DND-41 (cell line): ENCODE measurements around the gene NHEJ1.

Source experiments
- ATAC-seq: fragments of 200-7000 bp; cut with Tn5 transposase; 3 replicates; pipeline ENCODE4 v1.9.1; 2021; ENCODE audit warnings: low read depth; ENCODE audit not compliant: insufficient read depth
- DNase-seq: peaks from one replicate; pipeline ENCODE4 v3.0.0-alpha.2; 2020
- H2AFZ ChIP-seq: 2 replicates; pipeline ENCODE4 v1.6.0; 2012; ENCODE audit warnings: low read depth, low read length
- H3K27ac ChIP-seq: 2 replicates; pipeline ENCODE4 v1.5.1; 2012; ENCODE audit warnings: low read length, inconsistent platforms
- H3K27me3 ChIP-seq: fragments of 200-600 bp; sonication (generic); 2 replicates; pipeline ENCODE4 v1.6.0; 2012; ENCODE audit warnings: low read length, mild to moderate bottlenecking, inconsistent platforms; ENCODE audit not compliant: insufficient read depth, poor library complexity
- H3K36me3 ChIP-seq: 2 replicates; pipeline ENCODE4 v1.5.1; 2012; ENCODE audit warnings: low read length, inconsistent platforms; ENCODE audit not compliant: insufficient read depth
- H3K4me1 ChIP-seq: 2 replicates; pipeline ENCODE4 v1.5.1; 2012; ENCODE audit warnings: mild to moderate bottlenecking, low read length; ENCODE audit not compliant: insufficient read depth
- H3K4me2 ChIP-seq: 2 replicates; pipeline ENCODE4 v1.6.0; 2012; ENCODE audit warnings: mild to moderate bottlenecking, moderate library complexity, low read length, inconsistent platforms; ENCODE audit not compliant: insufficient read depth
- H3K4me3 ChIP-seq, 2 experiments: fragments of 200-600 bp in 1 of 2; shearing (Covaris generic) in 1 of 2; 2 replicates each; pipeline ENCODE4 v1.5.1; 2012 to 2016; ENCODE audit warnings: inconsistent platforms in 2 of 2, low read length in 2 of 2, mild to moderate bottlenecking in 2 of 2, low read depth in 1 of 2, moderate library complexity in 1 of 2
- H3K79me2 ChIP-seq: 2 replicates; pipeline ENCODE4 v1.6.0; 2012; ENCODE audit warnings: low read length, inconsistent platforms; ENCODE audit not compliant: insufficient read depth
- H3K9ac ChIP-seq: 2 replicates; pipeline ENCODE4 v1.6.0; 2012; ENCODE audit warnings: low read depth, mild to moderate bottlenecking, inconsistent platforms, low read length, moderate library complexity
- H3K9me3 ChIP-seq: 2 replicates; pipeline ENCODE4 v1.5.1; 2012; ENCODE audit warnings: low read length, moderate library complexity, mild to moderate bottlenecking, inconsistent platforms; ENCODE audit not compliant: insufficient read depth, severe bottlenecking
- H4K20me1 ChIP-seq: 2 replicates; pipeline ENCODE4 v1.6.0; 2012; ENCODE audit warnings: low read length; ENCODE audit not compliant: insufficient read depth
- EZH2 ChIP-seq: IDR thresholded peaks from 3 replicates; pipeline ENCODE4 v1.6.1; 2012; ENCODE audit warnings: borderline replicate concordance, low read depth, mild to moderate bottlenecking, moderate library complexity, low read length, inconsistent platforms; ENCODE audit not compliant: severe bottlenecking
- TF ChIP-seq, protein P1 (sequence below): IDR thresholded peaks from 2 replicates; pipeline ENCODE4 v1.5.1; 2012; ENCODE audit warnings: borderline replicate concordance, low read length, moderate library complexity, mild to moderate bottlenecking; ENCODE audit not compliant: poor library complexity, severe bottlenecking; ENCODE audit errors: extremely low read depth

The NHEJ1 gene

DNA sequence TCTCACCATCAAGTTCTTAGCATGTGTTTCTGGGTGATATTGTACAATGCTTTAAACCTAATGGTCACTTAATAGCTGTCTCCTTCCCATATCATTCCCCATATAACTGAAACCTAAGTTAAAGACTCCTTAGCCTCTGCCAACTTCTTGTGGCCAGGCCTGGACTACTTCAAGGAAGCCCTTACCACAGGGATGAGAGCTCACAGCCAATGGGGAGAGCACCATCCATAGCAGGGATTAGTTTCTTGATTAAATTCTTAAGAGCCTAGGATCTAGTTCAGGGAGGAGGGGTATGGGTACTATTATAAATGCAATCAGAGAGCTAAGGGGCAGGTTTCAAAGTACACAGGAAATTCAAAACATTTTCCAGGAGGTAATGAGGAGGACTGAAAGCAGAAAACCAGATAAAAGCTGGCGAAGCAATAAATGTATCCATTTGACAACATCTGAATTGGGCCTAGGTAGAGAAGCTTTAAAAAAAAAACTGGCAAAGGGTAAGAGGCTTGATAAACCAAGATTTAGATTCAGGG, 65.1 kb downstream of the NHEJ1 start:
- Histone ChIP-seq H3K4me1 (no peaks in the 10 kb centered on the region), H3K4me2 (no peak overlapping the region), H3K27me3 (no peaks in the 10 kb centered on the region), H4K20me1 (no peaks in the 10 kb centered on the region), H3K36me3 (peaks cover 2% of the 10 kb centered on the region; the same call in 1 of the 2 replicates), H3K9ac (no peak overlapping the region), H3K9me3 (no peaks in the 10 kb centered on the region), H3K27ac (no peak overlapping the region), H2AFZ (no peak overlapping the region), H3K4me3 (no peak overlapping the region), H3K79me2 (no peaks in the 10 kb centered on the region)
- TF ChIP-seq, protein P1, sequence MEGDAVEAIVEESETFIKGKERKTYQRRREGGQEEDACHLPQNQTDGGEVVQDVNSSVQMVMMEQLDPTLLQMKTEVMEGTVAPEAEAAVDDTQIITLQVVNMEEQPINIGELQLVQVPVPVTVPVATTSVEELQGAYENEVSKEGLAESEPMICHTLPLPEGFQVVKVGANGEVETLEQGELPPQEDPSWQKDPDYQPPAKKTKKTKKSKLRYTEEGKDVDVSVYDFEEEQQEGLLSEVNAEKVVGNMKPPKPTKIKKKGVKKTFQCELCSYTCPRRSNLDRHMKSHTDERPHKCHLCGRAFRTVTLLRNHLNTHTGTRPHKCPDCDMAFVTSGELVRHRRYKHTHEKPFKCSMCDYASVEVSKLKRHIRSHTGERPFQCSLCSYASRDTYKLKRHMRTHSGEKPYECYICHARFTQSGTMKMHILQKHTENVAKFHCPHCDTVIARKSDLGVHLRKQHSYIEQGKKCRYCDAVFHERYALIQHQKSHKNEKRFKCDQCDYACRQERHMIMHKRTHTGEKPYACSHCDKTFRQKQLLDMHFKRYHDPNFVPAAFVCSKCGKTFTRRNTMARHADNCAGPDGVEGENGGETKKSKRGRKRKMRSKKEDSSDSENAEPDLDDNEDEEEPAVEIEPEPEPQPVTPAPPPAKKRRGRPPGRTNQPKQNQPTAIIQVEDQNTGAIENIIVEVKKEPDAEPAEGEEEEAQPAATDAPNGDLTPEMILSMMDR: no peak
- TF ChIP-seq EZH2: no peak
- ATAC-seq: no peak
- no peak for DNase-seq

DNA sequence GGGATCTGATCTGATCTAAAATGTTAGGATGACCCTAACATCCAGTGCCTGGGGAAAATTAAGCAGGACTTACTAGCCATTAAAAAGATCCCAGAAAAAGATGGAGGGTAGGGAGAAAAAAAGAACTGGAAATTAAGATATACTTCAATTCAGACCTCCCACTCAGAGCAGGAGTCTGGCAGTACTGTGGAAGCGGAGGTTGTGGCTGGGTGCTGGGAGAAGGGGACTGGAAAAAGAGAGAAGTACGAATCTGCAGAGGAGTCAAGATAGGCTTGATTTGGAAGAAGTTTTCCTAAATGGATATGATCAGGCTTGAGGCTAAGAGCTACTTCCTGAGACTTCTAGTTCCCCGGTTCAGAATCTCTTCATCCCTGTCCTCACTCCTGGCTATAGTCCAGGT, 66.4 kb downstream of the NHEJ1 start:
- H3K36me3 ChIP-seq: peaks cover 2% of the 10 kb centered on the region; the same call in 1 of the 2 replicates
- no peaks in the 10 kb centered on the region for H3K27me3 ChIP-seq
- no peak overlapping the region for H3K9ac ChIP-seq
- no peak for ATAC-seq
- TF ChIP-seq, protein P1: no peak
- no peak for TF ChIP-seq EZH2
- H3K4me1 ChIP-seq: no peaks in the 10 kb centered on the region
- H3K27ac ChIP-seq: no peak overlapping the region
- H3K4me3 ChIP-seq: no peak overlapping the region
- no peak for DNase-seq
- no peaks in the 10 kb centered on the region for H3K9me3 ChIP-seq
- no peak overlapping the region for H3K4me2 ChIP-seq
- H4K20me1 ChIP-seq: no peaks in the 10 kb centered on the region
- no peak overlapping the region for H2AFZ ChIP-seq
- H3K79me2 ChIP-seq: no peaks in the 10 kb centered on the region

DNA sequence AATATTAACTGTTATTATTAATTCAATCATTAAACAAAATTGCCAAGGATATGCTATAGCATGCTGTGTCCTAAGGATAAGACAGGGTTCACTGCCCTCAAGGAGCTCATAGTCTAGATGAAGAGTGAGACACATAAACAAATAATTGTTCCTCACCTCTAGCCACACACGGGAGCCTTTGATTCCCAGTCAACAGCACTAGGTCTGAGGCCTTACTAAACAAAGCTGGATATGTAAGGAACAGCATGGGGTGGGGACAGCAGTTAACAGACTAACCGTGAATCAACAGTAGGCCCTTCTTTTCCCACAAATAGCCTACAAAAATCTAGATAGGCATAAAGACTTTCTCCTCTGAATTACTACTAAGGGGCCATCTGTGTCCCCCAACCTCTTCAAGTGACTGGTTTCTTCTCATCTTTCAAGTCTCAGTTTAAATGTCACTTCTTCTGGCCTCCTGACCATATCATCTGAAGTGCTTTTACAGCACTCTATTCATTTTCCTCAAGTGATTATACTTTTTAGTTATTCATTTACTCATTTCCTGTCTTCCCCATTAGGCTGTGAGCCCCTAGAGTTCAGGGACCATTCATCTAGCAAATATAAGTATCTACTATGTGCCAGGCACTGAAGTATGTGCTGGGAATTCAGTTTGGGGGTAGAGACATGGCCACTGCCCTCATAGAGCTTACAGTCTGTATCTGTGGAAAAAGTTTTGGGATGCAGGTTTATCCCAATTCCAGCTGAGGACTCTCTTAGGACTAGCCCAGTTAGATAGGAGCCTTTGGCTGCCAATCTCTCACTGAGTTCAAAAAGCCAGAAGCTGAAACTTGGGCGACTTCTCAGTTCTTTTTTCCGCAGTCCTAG, 69.9 kb downstream of the NHEJ1 start:
- Histone ChIP-seq H3K4me2 (no peak overlapping the region), H3K27ac (no peak overlapping the region), H3K4me1 (no peaks in the 10 kb centered on the region), H3K79me2 (no peaks in the 10 kb centered on the region), H3K27me3 (no peaks in the 10 kb centered on the region), H2AFZ (no peak overlapping the region), H3K9ac (no peak overlapping the region), H3K36me3 (peaks cover 2% of the 10 kb centered on the region; the same call in 1 of the 2 replicates), H3K4me3 (no peak overlapping the region), H4K20me1 (no peaks in the 10 kb centered on the region), H3K9me3 (no peaks in the 10 kb centered on the region)
- ATAC-seq (no peak), DNase-seq (no peak)
- TF ChIP-seq, protein P1: no peak
- no peak for TF ChIP-seq EZH2
